ENCODE results near the gene RSRC1. TPM values are rescaled to one million over a fixed set of nuclear protein-coding genes. Genes with fewer than 3 reads are reported as not detected.
"Not testable (repeated sequence)": the region's sequence is repeated elsewhere in the genome, so short reads cannot be mapped to it uniquely, and the experiment has no call there.

The RSRC1 gene
- total RNA-seq, 1 experiment from 2014 or later: 37.9 TPM

GRCh38 chr3:158121295-158121694 lies 11.4 kb downstream of the RSRC1 start:
- H4K5ac ChIP-seq (ENCODE audit: insufficient read length, low read depth, low read length): no peak overlapping the region

GRCh38 chr3:158122721-158123120 lies 12.8 kb downstream of the RSRC1 start:
- H3K79me2 ChIP-seq (ENCODE audit: insufficient read depth, low read length): not testable (repeated sequence)

More at GRCh38 chr3:158121295-158121694, 11.4 kb downstream of the RSRC1 start:
- Histone ChIP-seq H2AK5ac (ENCODE audit: insufficient read length, low read length) (no peak overlapping the region), H3K4me2 (ENCODE audit: insufficient read depth, insufficient read length, low read length) (no peak overlapping the region), H3K9me3 (ENCODE audit: control insufficient read depth, low read depth, low read length) (no peaks in the 10 kb centered on the region), H3K4me1 (ENCODE audit: insufficient read depth, low read length) (no peaks in the 10 kb centered on the region), H3K79me1 (ENCODE audit: insufficient read depth, low read depth, low read length, poor library complexity, severe bottlenecking) (no peaks in the 10 kb centered on the region), H4K20me1 (ENCODE audit: control insufficient read depth, insufficient read depth, insufficient read length) (no peaks in the 10 kb centered on the region), H3K79me2 (ENCODE audit: insufficient read depth, low read length) (no peaks in the 10 kb centered on the region), H3K56ac (ENCODE audit: insufficient read length, low read depth, low read length) (no peak overlapping the region), H3K27ac (ENCODE audit: insufficient read length, low read depth, low read length) (no peak overlapping the region), H2BK12ac (ENCODE audit: insufficient read length, low read depth, low read length) (no peak overlapping the region), H3T11ph (ENCODE audit: low read length) (no peak overlapping the region), H3K14ac (ENCODE audit: insufficient read depth, low read length) (no peak overlapping the region), H2BK5ac (ENCODE audit: insufficient read length, low read length) (no peak overlapping the region), H3K23me2 (ENCODE audit: insufficient read length, low read depth, low read length, poor library complexity, severe bottlenecking) (no peaks in the 10 kb centered on the region), H3K9ac (ENCODE audit: extremely low read depth, insufficient read length, low read length) (no peak overlapping the region), H3K27me3 (ENCODE audit: insufficient read depth, low read length) (no peaks in the 10 kb centered on the region), H2BK120ac (ENCODE audit: low read depth, low read length, poor library complexity, severe bottlenecking) (no peak overlapping the region), H3K4ac (ENCODE audit: low read depth, low read length) (no peak overlapping the region), H2BK15ac (ENCODE audit: low read depth, low read length) (no peak overlapping the region), H4K91ac (ENCODE audit: insufficient read length, low read depth, low read length) (no peak overlapping the region), H3K18ac (ENCODE audit: insufficient read length, low read depth, low read length) (no peak overlapping the region), H3K23ac (ENCODE audit: insufficient read length, low read depth, low read length) (no peak overlapping the region), H4K8ac (replicated peaks; ENCODE audit: insufficient read length, low read depth, low read length) (no peak overlapping the region), H2AFZ (ENCODE audit: low read length) (no peak overlapping the region), H2BK20ac (ENCODE audit: low read depth, low read length, poor library complexity, severe bottlenecking) (no peak overlapping the region)
- no peak for DNase-seq
- no peak overlapping the region for H3K4me3 Mint-ChIP-seq
- H3K27me3 Mint-ChIP-seq (ENCODE audit: low read depth): no peaks in the 10 kb centered on the region
- H3K4me1 Mint-ChIP-seq: peaks cover 4% of the 10 kb centered on the region in 2 experiments; a peak in 3 of 4 replicates
- TF ChIP-seq, protein P1, sequence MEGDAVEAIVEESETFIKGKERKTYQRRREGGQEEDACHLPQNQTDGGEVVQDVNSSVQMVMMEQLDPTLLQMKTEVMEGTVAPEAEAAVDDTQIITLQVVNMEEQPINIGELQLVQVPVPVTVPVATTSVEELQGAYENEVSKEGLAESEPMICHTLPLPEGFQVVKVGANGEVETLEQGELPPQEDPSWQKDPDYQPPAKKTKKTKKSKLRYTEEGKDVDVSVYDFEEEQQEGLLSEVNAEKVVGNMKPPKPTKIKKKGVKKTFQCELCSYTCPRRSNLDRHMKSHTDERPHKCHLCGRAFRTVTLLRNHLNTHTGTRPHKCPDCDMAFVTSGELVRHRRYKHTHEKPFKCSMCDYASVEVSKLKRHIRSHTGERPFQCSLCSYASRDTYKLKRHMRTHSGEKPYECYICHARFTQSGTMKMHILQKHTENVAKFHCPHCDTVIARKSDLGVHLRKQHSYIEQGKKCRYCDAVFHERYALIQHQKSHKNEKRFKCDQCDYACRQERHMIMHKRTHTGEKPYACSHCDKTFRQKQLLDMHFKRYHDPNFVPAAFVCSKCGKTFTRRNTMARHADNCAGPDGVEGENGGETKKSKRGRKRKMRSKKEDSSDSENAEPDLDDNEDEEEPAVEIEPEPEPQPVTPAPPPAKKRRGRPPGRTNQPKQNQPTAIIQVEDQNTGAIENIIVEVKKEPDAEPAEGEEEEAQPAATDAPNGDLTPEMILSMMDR (conservative IDR thresholded peaks at IDR 0.05): no peak
- no peaks in the 10 kb centered on the region for H3K9me3 Mint-ChIP-seq
- peaks cover 9 to 29% (median 28%) of the 10 kb centered on the region in 3 experiments for H3K36me3 Mint-ChIP-seq (ENCODE audit: insufficient read depth in 1 of 3, low read depth in 3 of 3)
- no peak overlapping the region for H3K27ac Mint-ChIP-seq

More at GRCh38 chr3:158122721-158123120, 12.8 kb downstream of the RSRC1 start:
- not testable (repeated sequence) for H4K5ac ChIP-seq (ENCODE audit: insufficient read length, low read depth, low read length); H3K4me3 Mint-ChIP-seq; H4K8ac ChIP-seq (replicated peaks; ENCODE audit: insufficient read length, low read depth, low read length); H3T11ph ChIP-seq (ENCODE audit: low read length); H4K20me1 ChIP-seq (ENCODE audit: control insufficient read depth, insufficient read depth, insufficient read length); H2BK20ac ChIP-seq (ENCODE audit: low read depth, low read length, poor library complexity, severe bottlenecking); H4K91ac ChIP-seq (ENCODE audit: insufficient read length, low read depth, low read length); H3K4me2 ChIP-seq (ENCODE audit: insufficient read depth, insufficient read length, low read length); H2AK5ac ChIP-seq (ENCODE audit: insufficient read length, low read length); H3K14ac ChIP-seq (ENCODE audit: insufficient read depth, low read length); H2AFZ ChIP-seq (ENCODE audit: low read length); H3K23ac ChIP-seq (ENCODE audit: insufficient read length, low read depth, low read length); H2BK12ac ChIP-seq (ENCODE audit: insufficient read length, low read depth, low read length); H3K27ac ChIP-seq (ENCODE audit: insufficient read length, low read depth, low read length); H3K4ac ChIP-seq (ENCODE audit: low read depth, low read length); H3K27me3 ChIP-seq (ENCODE audit: insufficient read depth, low read length); H3K9ac ChIP-seq (ENCODE audit: extremely low read depth, insufficient read length, low read length); H3K23me2 ChIP-seq (ENCODE audit: insufficient read length, low read depth, low read length, poor library complexity, severe bottlenecking); H3K9me3 Mint-ChIP-seq; H2BK15ac ChIP-seq (ENCODE audit: low read depth, low read length); H2BK120ac ChIP-seq (ENCODE audit: low read depth, low read length, poor library complexity, severe bottlenecking); H3K4me1 ChIP-seq (ENCODE audit: insufficient read depth, low read length); H3K56ac ChIP-seq (ENCODE audit: insufficient read length, low read depth, low read length); H3K9me3 ChIP-seq (ENCODE audit: control insufficient read depth, low read depth, low read length); H3K18ac ChIP-seq (ENCODE audit: insufficient read length, low read depth, low read length); H2BK5ac ChIP-seq (ENCODE audit: insufficient read length, low read length); DNase-seq; H3K27ac Mint-ChIP-seq; H3K79me1 ChIP-seq (ENCODE audit: insufficient read depth, low read depth, low read length, poor library complexity, severe bottlenecking); H3K27me3 Mint-ChIP-seq (ENCODE audit: low read depth)
- Mint-ChIP-seq H3K4me1 (peaks cover 8 to 13% of the 10 kb centered on the region in 2 experiments; a peak in 3 of 4 replicates), H3K36me3 (ENCODE audit: insufficient read depth in 1 of 3, low read depth in 3 of 3) (peaks cover 9 to 35% (median 29%) of the 10 kb centered on the region in 3 experiments)
- WGBS (ENCODE audit: extremely low coverage, insufficient read length, low lambda C conversion rate): no CpG with 5 or more reads among the region's 5 CpGs
